ENCODE data around the gene ADAT3. TPM values are rescaled to one million over a fixed set of nuclear protein-coding genes. Genes with fewer than 3 reads are reported as not detected.

The ADAT3 gene
- total RNA-seq, 6 experiments from 2014 or later = 1.8 to 5.3 (median 2.7) TPM

DNA sequence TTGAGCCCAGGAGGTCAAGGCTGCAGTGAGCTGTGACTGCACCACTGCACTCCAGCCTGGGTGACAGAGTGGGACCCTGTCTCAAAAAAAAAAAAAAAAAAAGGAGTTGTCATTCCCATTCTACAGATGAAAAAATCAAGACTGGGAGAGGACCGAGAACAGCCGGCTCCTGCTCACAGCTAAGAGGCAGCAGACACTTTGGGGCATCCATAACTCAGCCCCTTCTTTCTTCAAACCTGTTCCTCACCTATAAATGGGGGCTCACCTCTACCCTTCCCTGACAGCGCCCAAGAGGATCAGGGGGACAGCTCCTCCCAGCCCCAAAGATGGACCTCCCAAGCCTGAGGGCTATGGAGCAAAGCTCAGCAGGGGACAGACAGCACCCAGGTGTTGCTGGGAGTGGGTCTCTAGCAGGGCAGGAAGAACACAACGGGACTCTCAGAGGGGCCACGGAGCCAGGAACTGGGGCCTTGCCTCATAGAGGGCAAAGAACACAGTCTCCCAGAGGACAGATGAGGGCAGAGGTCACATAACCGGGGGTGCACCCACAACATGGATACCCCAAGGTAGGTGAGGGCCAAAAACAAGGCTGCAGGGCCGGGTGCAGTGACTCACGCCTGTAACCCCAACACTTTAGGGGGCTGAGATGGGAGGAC lies 38.4 kb upstream of the ADAT3 start:
- no peaks in the 10 kb centered on the region for H3K9me3 ChIP-seq
- TF ChIP-seq POLR2A (IDR thresholded peaks at IDR 0.05) = no peak
- TF ChIP-seq, protein P1, sequence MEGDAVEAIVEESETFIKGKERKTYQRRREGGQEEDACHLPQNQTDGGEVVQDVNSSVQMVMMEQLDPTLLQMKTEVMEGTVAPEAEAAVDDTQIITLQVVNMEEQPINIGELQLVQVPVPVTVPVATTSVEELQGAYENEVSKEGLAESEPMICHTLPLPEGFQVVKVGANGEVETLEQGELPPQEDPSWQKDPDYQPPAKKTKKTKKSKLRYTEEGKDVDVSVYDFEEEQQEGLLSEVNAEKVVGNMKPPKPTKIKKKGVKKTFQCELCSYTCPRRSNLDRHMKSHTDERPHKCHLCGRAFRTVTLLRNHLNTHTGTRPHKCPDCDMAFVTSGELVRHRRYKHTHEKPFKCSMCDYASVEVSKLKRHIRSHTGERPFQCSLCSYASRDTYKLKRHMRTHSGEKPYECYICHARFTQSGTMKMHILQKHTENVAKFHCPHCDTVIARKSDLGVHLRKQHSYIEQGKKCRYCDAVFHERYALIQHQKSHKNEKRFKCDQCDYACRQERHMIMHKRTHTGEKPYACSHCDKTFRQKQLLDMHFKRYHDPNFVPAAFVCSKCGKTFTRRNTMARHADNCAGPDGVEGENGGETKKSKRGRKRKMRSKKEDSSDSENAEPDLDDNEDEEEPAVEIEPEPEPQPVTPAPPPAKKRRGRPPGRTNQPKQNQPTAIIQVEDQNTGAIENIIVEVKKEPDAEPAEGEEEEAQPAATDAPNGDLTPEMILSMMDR (IDR thresholded peaks at IDR 0.05) = no peak
- H3K36me3 ChIP-seq = no peaks in the 10 kb centered on the region
- H3K4me3 ChIP-seq = no peak overlapping the region
- peaks cover 0 to 45% (median 13%) of the 10 kb centered on the region in 4 donors for H3K4me1 ChIP-seq
- no peak for ATAC-seq
- H3K27me3 ChIP-seq = no peaks in the 10 kb centered on the region
- intact Hi-C loops (cut with DNase I) = no loop called here
- WGBS (ENCODE audit: insufficient coverage, low coverage, low lambda C conversion rate, missing lambda C conversion rate) = 100% methylated on average over 3 of the region's 8 CpGs
- DNase-seq = peak; percentile 24 to 62 (median 59)
- peak overlapping the region in 2 of 3 donors; percentile 1 to 29 for H3K27ac ChIP-seq

GRCh38 chr19:1867349-1867724 lies 37.9 kb upstream of the ADAT3 start:
- intact Hi-C loops (cut with DNase I) = no loop called here

DNA sequence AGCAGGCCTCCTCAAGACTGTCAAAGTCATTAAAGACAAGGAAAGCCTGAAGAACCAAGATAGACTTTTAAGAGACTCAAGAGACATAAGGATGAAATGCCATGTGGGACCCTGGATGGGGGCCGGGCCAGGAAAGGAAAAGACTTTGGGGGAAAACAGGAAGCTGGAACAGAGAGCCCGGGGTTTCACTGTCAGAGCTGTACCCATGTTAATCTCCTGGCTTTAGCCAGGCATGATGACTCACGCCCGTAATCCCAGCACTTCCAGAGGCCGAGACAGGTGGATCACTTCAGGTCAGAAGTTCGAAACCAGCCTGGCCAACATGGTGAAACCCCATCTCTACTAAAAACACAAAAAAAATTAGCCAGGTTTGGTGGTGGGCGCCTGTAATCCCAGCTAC lies 36.2 kb upstream of the ADAT3 start:
- TF ChIP-seq, protein P1 (IDR thresholded peaks at IDR 0.05) = no peak
- no peak for TF ChIP-seq POLR2A (IDR thresholded peaks at IDR 0.05)
- intact Hi-C loops (cut with DNase I) = no loop called here
- no peak for DNase-seq
- no peak for ATAC-seq
- H3K36me3 ChIP-seq = no peaks in the 10 kb centered on the region
- no peak overlapping the region for H3K27ac ChIP-seq
- H3K4me3 ChIP-seq = no peak overlapping the region
- 69% methylated on average over 4 of the region's 7 CpGs for WGBS (ENCODE audit: insufficient coverage, low coverage, low lambda C conversion rate, missing lambda C conversion rate)
- H3K9me3 ChIP-seq = no peaks in the 10 kb centered on the region
- H3K4me1 ChIP-seq = peaks cover 0 to 60% (median 24%) of the 10 kb centered on the region in 4 donors
- H3K27me3 ChIP-seq = no peaks in the 10 kb centered on the region

More at GRCh38 chr19:1867349-1867724, 37.9 kb upstream of the ADAT3 start:
- TF ChIP-seq, protein P1 (IDR thresholded peaks at IDR 0.05) = no peak
- no peak for TF ChIP-seq POLR2A (IDR thresholded peaks at IDR 0.05)
- Histone ChIP-seq H3K27me3 (no peaks in the 10 kb centered on the region), H3K36me3 (no peaks in the 10 kb centered on the region), H3K27ac (peak overlapping the region in 2 of 3 donors; percentile 1 to 29), H3K4me1 (peaks cover 0 to 45% (median 14%) of the 10 kb centered on the region in 4 donors), H3K9me3 (no peaks in the 10 kb centered on the region), H3K4me3 (no peak overlapping the region)
- DNase-seq (no peak), ATAC-seq (no peak)
- 81% methylated on average over 9 of the region's 9 CpGs for WGBS (ENCODE audit: insufficient coverage, low coverage, low lambda C conversion rate, missing lambda C conversion rate)

GRCh38 chr19:1871140-1871597 lies 34.0 kb upstream of the ADAT3 start:
- Histone ChIP-seq H3K4me1 (peaks cover 0 to 65% (median 25%) of the 10 kb centered on the region in 4 donors), H3K9me3 (no peaks in the 10 kb centered on the region), H3K4me3 (peak overlapping the region in 2 of 3 donors; percentile 21 to 31), H3K27ac (peak overlapping the region; percentile 48 to 92 (median 90)), H3K27me3 (no peaks in the 10 kb centered on the region), H3K36me3 (no peaks in the 10 kb centered on the region)
- DNase-seq = peak; percentile 86 to 98 (median 93)
- WGBS (ENCODE audit: insufficient coverage, low coverage, low lambda C conversion rate, missing lambda C conversion rate) = 23% methylated on average over 3 of the region's 15 CpGs
- intact Hi-C loops (cut with DNase I) = no loop called here
- TF ChIP-seq POLR2A (IDR thresholded peaks at IDR 0.05) = no peak
- TF ChIP-seq, protein P1 (IDR thresholded peaks at IDR 0.05) = peak in 3 of 4 donors; percentile 15 to 37 (median 32)
- ATAC-seq = peak; percentile 64 to 81 (median 76)
